ENCODE measurements around the gene SEC24B.

SEC24B gene

DNA sequence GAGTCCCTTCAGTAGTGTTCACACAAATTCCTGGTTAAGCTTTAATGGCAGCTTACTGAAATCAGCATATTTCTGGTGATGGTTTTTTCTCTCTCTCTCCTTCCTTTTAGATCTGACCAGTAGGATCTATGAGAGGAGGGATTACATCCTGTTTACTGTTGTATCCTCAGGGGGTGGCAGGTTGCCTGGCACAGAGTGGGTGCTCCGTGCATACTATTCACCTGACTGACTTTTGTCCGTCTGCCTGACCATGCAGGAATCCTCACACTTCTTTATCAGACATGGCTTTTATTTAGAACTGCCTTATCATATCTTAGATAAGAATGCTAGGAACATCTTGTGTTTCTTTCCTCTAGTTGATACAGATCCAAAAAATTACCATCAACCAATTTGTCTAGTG, 156.0 kb downstream of the SEC24B start:
- Histone ChIP-seq H3K27me3 (ENCODE audit: insufficient read depth, low read length) (no peaks in the 10 kb centered on the region), H3K36me3 (ENCODE audit: insufficient read depth, low read depth, low read length) (no peaks in the 10 kb centered on the region), H3K9ac (ENCODE audit: low read depth, low read length) (no peak overlapping the region), H3K27ac (ENCODE audit: low read length) (no peak overlapping the region), H3K4me3 (ENCODE audit: low read length) (no peak overlapping the region), H3K9me3 (ENCODE audit: insufficient read depth, low read depth, low read length) (peaks cover 8% of the 10 kb centered on the region; the same call in 1 of the 2 replicates), H3K4me1 (ENCODE audit: insufficient read depth, low read length) (peaks cover 3% of the 10 kb centered on the region; the same call in 1 of the 2 replicates)
